HG02938 (cell line): ENCODE measurements around the gene FIBCD1.

Source experiments
- ATAC-seq: cut with Tn5 transposase; IDR thresholded peaks from one replicate; pipeline ENCODE4 v1.9.1; 2021; ENCODE audit warnings: mild to moderate bottlenecking, moderate library complexity; ENCODE audit not compliant: unreplicated experiment

Gene FIBCD1

GRCh38 chr9:130862747-130863146 lies 76.3 kb downstream of the FIBCD1 start:
- ATAC-seq, result no peak

GRCh38 chr9:130862217-130862616 lies 76.8 kb downstream of the FIBCD1 start:
- no peak for ATAC-seq

GRCh38 chr9:130861372-130862180 lies 77.5 kb downstream of the FIBCD1 start:
- no peak for ATAC-seq

GRCh38 chr9:130860458-130861316 lies 78.4 kb downstream of the FIBCD1 start:
- ATAC-seq, result no peak

GRCh38 chr9:130858739-130859705 lies 80.0 kb downstream of the FIBCD1 start:
- no peak for ATAC-seq

- ATAC-seq, result no peak
Observed at GRCh38 chr9:130857864-130858738, 80.9 kb downstream of the FIBCD1 start.

- no peak for ATAC-seq
Observed at GRCh38 chr9:130856474-130856873, 82.6 kb downstream of the FIBCD1 start.

- no peak for ATAC-seq
Observed at GRCh38 chr9:130854835-130855234, 84.2 kb downstream of the FIBCD1 start.

GRCh38 chr9:130854092-130854491 lies 85.0 kb downstream of the FIBCD1 start:
- ATAC-seq, result no peak

- ATAC-seq, result no peak
Observed at GRCh38 chr9:130852801-130853200, 86.2 kb downstream of the FIBCD1 start.
